Bronchial epithelial cell (primary cell): ENCODE data around the gene SPHK2. TPM values are rescaled to one million over a fixed set of nuclear protein-coding genes. Genes with fewer than 3 reads are reported as not detected.

ENCODE experiments used
- DNase-seq: peaks from one replicate; pipeline ENCODE4 v3.0.0-alpha.2; 2010; ENCODE audit warnings: low read depth
- FAIRE-seq: peaks from 2 replicates; lab custom pipeline; 2011; peaks lifted over from hg19 to GRCh38; lab: Jason Lieb, UNC
- H3K27me3 ChIP-seq: 2 replicates; pipeline ENCODE4 v1.5.1; 2011; ENCODE audit warnings: low read length; ENCODE audit not compliant: control insufficient read depth, insufficient read depth
- H3K36me3 ChIP-seq: 2 replicates; pipeline ENCODE4 v1.5.1; 2011; ENCODE audit warnings: low read length; ENCODE audit not compliant: control insufficient read depth, insufficient read depth
- H3K4me3 ChIP-seq: 2 replicates; pipeline ENCODE4 v1.5.1; 2011; ENCODE audit warnings: mild to moderate bottlenecking, low read depth, low read length, control low read depth
- CTCF ChIP-seq: IDR thresholded peaks from 2 replicates; pipeline ENCODE4 v1.5.1; 2011; ENCODE audit warnings: mild to moderate bottlenecking, moderate library complexity, low read length, control low read depth, inconsistent platforms; ENCODE audit not compliant: insufficient read depth, severe bottlenecking
- total RNA-seq: library from RNA; depleted of rRNA; stranded (reverse); fragments of >200 nt; gene quantifications from 2 replicates; pipeline ENCODE4 v1.2.1, GENCODE V29; 2014

Gene SPHK2
- total RNA-seq, 1 donor from 2014 or later: 3.4 TPM

GRCh38 chr19:48661711-48662090 is 42.4 kb downstream of the SPHK2 start:
- H3K27me3 ChIP-seq: no peaks in the 10 kb centered on the region
- no peaks in the 10 kb centered on the region for H3K36me3 ChIP-seq
- FAIRE-seq (no peak), DNase-seq (no peak)
- H3K4me3 ChIP-seq: no peak overlapping the region
- TF ChIP-seq CTCF: no peak

DNA sequence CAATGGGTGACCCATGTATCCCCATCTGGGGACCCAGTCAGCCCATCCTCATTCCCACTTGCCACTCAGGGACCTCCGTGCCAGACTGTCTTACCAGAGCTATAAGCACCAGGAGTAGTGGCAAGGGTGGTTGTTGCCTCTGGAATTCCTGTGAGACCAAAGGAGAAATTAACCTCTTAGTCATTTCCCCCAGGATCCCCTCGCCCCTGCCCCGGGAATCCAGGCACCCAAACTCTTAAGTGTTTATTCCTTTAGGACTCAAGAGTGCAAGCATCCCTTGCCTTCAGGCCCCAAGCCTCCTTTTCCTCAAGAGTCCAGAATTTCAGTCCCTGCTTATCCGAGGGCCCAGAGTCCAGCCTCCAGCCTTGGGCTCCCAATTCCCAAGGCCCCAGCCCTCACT is 44.4 kb downstream of the SPHK2 start:
- H3K4me3 ChIP-seq: no peak overlapping the region
- DNase-seq (no peak), FAIRE-seq (no peak)
- no peak for TF ChIP-seq CTCF
- no peaks in the 10 kb centered on the region for H3K27me3 ChIP-seq
- H3K36me3 ChIP-seq: no peaks in the 10 kb centered on the region

GRCh38 chr19:48664476-48664875 is 45.2 kb downstream of the SPHK2 start:
- Histone ChIP-seq H3K36me3 (no peaks in the 10 kb centered on the region), H3K27me3 (no peaks in the 10 kb centered on the region), H3K4me3 (no peak overlapping the region)
- no peak for TF ChIP-seq CTCF
- DNase-seq (no peak), FAIRE-seq (no peak)

DNA sequence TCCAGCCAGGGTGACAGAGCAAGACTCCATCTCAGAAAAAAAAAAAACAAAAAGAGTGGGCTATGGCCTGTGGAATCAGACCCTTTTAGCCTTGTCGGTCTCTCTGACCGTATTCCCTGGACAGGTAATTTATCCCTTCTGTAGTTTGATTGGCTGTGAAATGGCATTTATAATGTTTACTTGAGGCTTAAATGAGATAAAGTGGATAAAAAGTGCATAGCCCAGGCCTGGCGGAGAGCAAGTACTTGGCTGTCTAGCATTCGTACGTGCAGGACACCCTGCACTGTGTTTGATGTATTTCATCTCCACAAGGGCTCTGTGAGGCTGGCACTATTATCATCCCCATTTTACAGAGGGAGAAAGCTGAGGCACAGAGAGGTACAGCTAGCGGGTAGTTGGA is 46.5 kb downstream of the SPHK2 start:
- no peak for FAIRE-seq
- no peak for DNase-seq
- Histone ChIP-seq H3K27me3 (no peaks in the 10 kb centered on the region), H3K36me3 (no peaks in the 10 kb centered on the region), H3K4me3 (no peak overlapping the region)
- no peak for TF ChIP-seq CTCF

DNA sequence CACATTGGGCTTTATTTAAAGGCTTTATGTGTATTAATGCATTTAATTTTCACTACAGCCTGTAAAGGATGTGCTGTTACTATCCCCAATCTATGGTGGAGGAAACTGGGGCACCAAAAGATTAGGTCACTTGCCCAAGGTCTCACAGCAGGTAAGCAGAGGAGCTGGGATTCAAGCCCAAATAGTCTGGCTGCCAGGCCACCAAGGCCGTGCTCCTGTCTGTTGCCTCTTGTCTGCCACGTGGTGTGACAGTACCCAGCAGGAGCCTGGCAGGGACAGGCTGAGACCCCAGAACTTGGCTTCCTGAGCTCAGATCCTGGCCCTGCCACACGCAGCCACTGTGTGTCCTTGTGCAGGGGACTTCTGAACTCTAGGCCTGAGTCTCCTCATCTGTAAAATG is 49.0 kb downstream of the SPHK2 start:
- FAIRE-seq: no peak
- Histone ChIP-seq H3K27me3 (no peaks in the 10 kb centered on the region), H3K36me3 (no peaks in the 10 kb centered on the region), H3K4me3 (no peak overlapping the region)
- no peak for TF ChIP-seq CTCF
- DNase-seq: no peak

- DNase-seq (no peak), FAIRE-seq (no peak)
- no peaks in the 10 kb centered on the region for H3K36me3 ChIP-seq
- TF ChIP-seq CTCF: no peak
- H3K4me3 ChIP-seq: no peak overlapping the region
- no peaks in the 10 kb centered on the region for H3K27me3 ChIP-seq
These were observed 49.5 kb downstream of the SPHK2 start for GRCh38 chr19:48668761-48669160.
